ENCODE data around the gene CACFD1. TPM values are rescaled to one million over a fixed set of nuclear protein-coding genes. Genes with fewer than 3 reads are reported as not detected.

The CACFD1 gene
- total RNA-seq, 1 donor from 2014 or later: 9.1 TPM

GRCh38 chr9:133420392-133420827 lies 39.4 kb upstream of the CACFD1 start:
- intact Hi-C loops (cut with DNase I): no loop called here
- Histone ChIP-seq H3K27ac (no peak overlapping the region), H3K9me3 (no peaks in the 10 kb centered on the region), H3K4me3 (no peak overlapping the region), H3K27me3 (no peaks in the 10 kb centered on the region), H3K36me3 (no peaks in the 10 kb centered on the region), H3K4me1 (peaks cover 33% of the 10 kb centered on the region)
- TF ChIP-seq POLR2A (IDR thresholded peaks at IDR 0.05): no peak
- TF ChIP-seq CTCF (IDR thresholded peaks at IDR 0.05): no peak
- TF ChIP-seq POLR2AphosphoS5 (IDR thresholded peaks at IDR 0.05; ENCODE audit: insufficient read depth in 1 of 2, low read depth in 1 of 2): no peak
- DNase-seq (ENCODE audit: extremely low spot score in 2 of 2): no peak

GRCh38 chr9:133421615-133422542 lies 37.9 kb upstream of the CACFD1 start, which contains the start of gene ADAMTS13:
Gene ADAMTS13 (plus strand): TSS chr9:133422367. CDS start chr9:133422444, 77 bp downstream.
- Histone ChIP-seq H3K27ac (no peak within 1 kb of the TSS), H3K4me1 (peaks cover 19% of the 10 kb centered on the region), H3K4me3 (no peak within 1 kb of the TSS), H3K9me3 (no peaks in the 10 kb centered on the region), H3K36me3 (no peaks in the 10 kb centered on the region), H3K27me3 (no peaks in the 10 kb centered on the region)
- no peak for DNase-seq (ENCODE audit: extremely low spot score in 2 of 2)
- TF ChIP-seq POLR2A (IDR thresholded peaks at IDR 0.05) (no peak), POLR2AphosphoS5 (IDR thresholded peaks at IDR 0.05; ENCODE audit: insufficient read depth in 1 of 2, low read depth in 1 of 2) (no peak)
- intact Hi-C loops (cut with DNase I): no loop called here

GRCh38 chr9:133423216-133423615 lies 36.6 kb upstream of the CACFD1 start:
- no peak for TF ChIP-seq CTCF (IDR thresholded peaks at IDR 0.05)
- no peak for TF ChIP-seq POLR2AphosphoS5 (IDR thresholded peaks at IDR 0.05; ENCODE audit: insufficient read depth in 1 of 2, low read depth in 1 of 2)
- TF ChIP-seq POLR2A (IDR thresholded peaks at IDR 0.05): no peak
- Histone ChIP-seq H3K4me3 (no peak overlapping the region), H3K4me1 (peaks cover 10% of the 10 kb centered on the region), H3K27ac (no peak overlapping the region), H3K9me3 (no peaks in the 10 kb centered on the region), H3K36me3 (no peaks in the 10 kb centered on the region), H3K27me3 (no peaks in the 10 kb centered on the region)
- DNase-seq (ENCODE audit: extremely low spot score in 2 of 2): no peak
- intact Hi-C loops (cut with DNase I): no loop called here

GRCh38 chr9:133424187-133424586 lies 35.6 kb upstream of the CACFD1 start:
- no peak overlapping the region for H3K27ac ChIP-seq
- no peaks in the 10 kb centered on the region for H3K36me3 ChIP-seq
- H3K4me1 ChIP-seq: peaks cover 5% of the 10 kb centered on the region
- no peak for DNase-seq (ENCODE audit: extremely low spot score in 2 of 2)
- H3K4me3 ChIP-seq: no peak overlapping the region
- H3K9me3 ChIP-seq: no peaks in the 10 kb centered on the region
- TF ChIP-seq CTCF (IDR thresholded peaks at IDR 0.05) (no peak), POLR2A (IDR thresholded peaks at IDR 0.05) (no peak), POLR2AphosphoS5 (IDR thresholded peaks at IDR 0.05; ENCODE audit: insufficient read depth in 1 of 2, low read depth in 1 of 2) (no peak)
- H3K27me3 ChIP-seq: no peaks in the 10 kb centered on the region
- intact Hi-C loops (cut with DNase I): no loop called here

GRCh38 chr9:133425049-133425632 lies 34.6 kb upstream of the CACFD1 start:
- intact Hi-C loops (cut with DNase I): no loop called here
- Histone ChIP-seq H3K4me3 (no peak overlapping the region), H3K27me3 (no peaks in the 10 kb centered on the region)

More at GRCh38 chr9:133425049-133425632, 34.6 kb upstream of the CACFD1 start:
- H3K27ac ChIP-seq: no peak overlapping the region
- H3K36me3 ChIP-seq: no peaks in the 10 kb centered on the region
- TF ChIP-seq POLR2AphosphoS5 (IDR thresholded peaks at IDR 0.05; ENCODE audit: insufficient read depth in 1 of 2, low read depth in 1 of 2) (no peak), CTCF (IDR thresholded peaks at IDR 0.05) (no peak), POLR2A (IDR thresholded peaks at IDR 0.05) (no peak)
- H3K9me3 ChIP-seq: no peaks in the 10 kb centered on the region
- peaks cover 8% of the 10 kb centered on the region for H3K4me1 ChIP-seq
- DNase-seq (ENCODE audit: extremely low spot score in 2 of 2): no peak

All from vagina (tissue), 2 donors.